GM12801 (cell line): ENCODE measurements around the gene GTF3C1.

ENCODE experiments used
- TF ChIP-seq, protein P1 (sequence below): IDR thresholded peaks from one replicate; pipeline ENCODE4 v1.5.1; 2011; ENCODE audit warnings: control low read depth; ENCODE audit not compliant: insufficient read length; ENCODE audit errors: extremely low read depth

The GTF3C1 gene

DNA sequence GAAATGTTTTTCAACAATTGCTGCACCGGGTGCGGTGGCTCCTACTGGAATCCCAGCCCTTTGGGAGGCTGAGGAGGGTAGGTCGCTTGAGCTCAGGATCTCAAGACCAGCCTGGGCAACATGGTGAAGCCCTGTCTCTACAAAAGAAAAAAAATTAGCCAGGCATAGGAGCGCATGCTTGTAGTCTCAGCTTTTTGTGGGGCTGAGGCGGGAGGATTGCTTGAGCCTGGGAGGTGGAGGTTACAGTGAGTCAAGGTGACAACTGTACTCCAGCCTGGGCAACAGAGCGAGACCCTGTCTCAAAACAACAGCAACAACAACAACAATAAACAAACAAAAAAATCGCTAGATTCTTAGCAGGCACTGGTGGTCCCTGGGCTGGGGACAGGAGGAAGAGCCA lies 119.2 kb downstream of the GTF3C1 start:
- TF ChIP-seq, protein P1, sequence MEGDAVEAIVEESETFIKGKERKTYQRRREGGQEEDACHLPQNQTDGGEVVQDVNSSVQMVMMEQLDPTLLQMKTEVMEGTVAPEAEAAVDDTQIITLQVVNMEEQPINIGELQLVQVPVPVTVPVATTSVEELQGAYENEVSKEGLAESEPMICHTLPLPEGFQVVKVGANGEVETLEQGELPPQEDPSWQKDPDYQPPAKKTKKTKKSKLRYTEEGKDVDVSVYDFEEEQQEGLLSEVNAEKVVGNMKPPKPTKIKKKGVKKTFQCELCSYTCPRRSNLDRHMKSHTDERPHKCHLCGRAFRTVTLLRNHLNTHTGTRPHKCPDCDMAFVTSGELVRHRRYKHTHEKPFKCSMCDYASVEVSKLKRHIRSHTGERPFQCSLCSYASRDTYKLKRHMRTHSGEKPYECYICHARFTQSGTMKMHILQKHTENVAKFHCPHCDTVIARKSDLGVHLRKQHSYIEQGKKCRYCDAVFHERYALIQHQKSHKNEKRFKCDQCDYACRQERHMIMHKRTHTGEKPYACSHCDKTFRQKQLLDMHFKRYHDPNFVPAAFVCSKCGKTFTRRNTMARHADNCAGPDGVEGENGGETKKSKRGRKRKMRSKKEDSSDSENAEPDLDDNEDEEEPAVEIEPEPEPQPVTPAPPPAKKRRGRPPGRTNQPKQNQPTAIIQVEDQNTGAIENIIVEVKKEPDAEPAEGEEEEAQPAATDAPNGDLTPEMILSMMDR = no peak

DNA sequence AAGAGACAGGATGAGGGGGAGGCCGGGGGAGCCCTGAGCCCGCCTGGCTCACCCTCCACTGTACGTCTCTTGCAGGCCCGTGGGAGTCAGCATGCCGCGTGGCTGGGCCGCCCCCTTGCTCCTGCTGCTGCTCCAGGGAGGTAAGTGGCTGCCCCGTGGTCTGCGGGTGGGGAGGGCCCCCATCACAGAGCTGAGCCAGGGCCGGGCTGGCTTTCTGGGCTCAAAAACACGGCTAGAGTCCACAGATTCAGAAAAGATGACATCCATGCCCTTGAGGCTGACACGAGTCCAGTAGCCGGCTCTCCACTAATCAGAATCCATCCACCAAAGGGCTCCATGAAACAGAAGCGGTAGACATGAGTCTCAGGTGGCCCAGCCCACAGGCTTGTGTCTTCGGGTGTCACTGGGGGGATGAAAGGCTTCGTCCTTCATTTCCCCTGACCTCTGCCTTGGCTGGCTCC lies 119.7 kb downstream of the GTF3C1 start:
- TF ChIP-seq, protein P1 = no peak

DNA sequence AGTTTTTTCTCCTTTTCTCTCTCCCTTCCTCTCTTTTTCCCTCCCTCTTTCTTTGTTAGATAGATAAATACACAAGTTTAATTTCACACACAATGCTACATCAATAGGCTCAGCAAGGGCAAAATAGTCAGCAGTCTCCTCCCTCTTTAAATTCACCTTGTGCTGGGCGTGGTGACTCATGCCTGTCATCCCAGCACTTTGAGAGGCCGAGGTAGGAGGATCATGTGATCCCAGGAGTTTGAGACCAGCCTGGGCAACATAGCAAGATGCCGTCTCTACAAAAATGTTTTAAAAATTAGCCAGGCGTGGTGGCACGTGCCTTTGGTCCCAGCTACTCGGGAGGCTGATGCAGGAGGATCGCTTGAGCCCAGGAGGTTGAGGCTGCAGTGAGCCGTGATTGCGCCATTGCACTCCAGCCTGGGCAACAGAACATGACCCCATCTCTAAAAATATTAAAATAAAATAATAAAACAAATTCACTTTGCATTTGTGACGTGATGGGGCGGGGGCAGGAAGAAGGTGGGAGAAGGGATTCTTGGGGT lies 120.3 kb downstream of the GTF3C1 start:
- TF ChIP-seq, protein P1 = no peak

DNA sequence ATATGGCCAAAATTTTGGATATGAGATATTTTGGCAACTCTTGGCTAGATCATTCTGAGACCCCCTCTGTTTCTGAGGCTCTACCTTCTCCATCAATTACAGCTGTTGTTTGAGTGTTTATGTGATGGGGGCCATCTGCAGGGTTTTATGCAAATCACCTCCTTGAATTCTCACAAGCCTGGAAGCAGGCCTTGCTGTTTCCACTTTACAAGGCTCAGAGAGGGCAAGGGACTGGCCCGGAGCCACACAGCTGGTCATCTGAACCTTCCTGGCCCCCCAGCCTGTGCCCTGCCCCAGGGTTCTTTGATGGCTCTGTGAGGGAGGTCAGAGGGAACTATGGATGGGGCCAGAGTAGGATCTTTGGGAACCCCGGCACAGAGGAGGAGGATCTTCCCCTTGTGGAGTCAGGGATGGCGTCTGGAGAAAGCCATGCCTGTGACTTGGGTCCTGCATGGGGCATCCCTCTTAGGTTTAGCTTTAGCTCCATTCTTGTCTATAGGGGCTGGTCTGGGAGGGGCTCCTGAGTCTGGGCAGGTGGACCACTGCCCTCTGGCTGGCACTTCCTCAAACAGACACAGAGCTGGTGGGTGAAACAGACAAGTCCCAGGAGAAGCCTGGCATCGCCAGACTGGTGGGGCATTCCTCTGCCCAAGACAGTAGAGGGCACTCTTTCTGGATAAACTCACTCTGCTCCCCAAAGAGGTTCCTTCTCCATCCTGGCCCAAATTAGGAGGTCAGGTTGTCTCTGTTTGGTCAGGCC lies 121.5 kb downstream of the GTF3C1 start:
- TF ChIP-seq, protein P1 = no peak

DNA sequence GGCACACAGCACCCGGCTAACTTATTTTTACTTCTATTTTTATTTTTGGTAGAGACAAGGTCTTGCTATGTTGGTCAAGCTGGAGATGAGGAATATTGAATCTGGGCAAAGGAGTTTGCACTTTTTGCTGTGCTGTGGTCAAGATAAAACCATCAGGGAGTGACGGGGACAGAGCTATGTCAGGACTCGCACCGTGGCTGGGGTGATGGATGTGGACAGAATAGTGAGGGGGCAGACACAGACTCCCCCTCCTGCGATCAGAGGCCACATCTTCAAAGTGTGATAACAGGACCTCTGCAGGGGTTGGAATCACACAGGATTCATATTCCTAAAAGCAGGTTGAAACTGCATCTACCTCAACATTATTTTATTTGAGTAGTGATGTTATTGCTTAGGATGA lies 122.2 kb downstream of the GTF3C1 start:
- TF ChIP-seq, protein P1 = no peak

DNA sequence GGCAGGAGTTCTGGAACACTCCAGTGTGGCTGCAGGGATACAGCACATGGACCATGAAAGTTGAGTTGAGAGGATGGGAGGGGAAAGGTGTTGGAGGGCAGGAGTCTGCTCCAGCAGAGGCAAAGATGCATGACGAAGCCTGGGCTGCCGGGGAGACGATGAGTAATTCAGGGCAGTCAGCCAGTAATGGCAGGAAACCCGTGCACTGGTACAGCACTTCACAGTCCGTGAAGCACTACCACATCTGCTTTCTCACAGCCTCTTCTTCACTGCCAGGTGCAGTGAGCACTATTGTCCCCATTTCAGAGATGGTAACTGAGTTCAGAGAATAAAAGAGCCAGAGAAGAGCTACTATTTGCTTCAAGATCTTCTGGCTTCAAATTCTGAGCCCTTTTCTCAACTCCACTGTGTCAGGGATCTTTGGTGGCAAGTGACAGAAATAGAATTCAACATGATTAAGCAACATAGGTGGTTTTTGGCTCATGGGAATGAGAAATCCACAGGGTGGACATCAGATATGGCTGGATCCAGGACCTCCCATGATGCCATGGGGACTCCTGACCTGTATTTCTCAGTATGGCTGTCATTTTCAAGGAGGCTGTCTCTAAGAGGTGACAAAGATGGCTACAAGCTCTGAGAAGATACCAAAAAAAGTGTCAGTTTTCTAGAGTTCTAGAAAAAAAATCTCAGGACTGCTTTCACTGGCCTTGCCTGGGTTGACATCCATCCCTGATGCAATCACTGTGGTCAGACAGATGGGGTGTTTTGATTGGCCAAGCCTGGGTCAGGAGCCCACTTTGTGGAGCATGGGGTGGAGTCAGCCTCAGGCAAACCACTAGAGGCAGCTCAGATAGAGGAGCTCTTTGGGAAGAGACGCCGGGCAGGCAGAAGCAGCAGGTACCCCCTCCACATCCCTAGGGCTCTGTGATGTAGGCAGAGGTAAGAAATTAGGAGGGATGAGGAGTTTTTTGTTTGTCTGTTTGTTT lies 123.0 kb downstream of the GTF3C1 start:
- TF ChIP-seq, protein P1 = no peak

DNA sequence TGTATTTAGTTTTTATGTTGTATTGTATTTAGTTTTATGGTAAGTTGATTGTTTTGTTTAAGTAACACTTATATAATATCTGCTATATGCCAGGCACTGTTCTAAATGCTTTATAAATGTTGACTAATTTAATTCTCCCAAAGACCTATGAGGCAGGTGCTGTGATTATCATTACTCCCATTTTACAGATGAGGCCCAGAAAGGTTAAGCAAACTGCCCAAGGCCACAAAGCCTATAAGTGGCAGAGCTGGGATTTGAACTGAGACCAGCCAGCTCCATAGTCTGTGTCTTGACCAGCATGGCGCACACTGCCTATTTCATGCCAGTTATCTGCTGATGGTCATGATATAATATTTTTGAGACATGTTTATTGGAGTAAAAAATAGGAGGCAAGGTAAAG lies 123.8 kb downstream of the GTF3C1 start:
- TF ChIP-seq, protein P1 = no peak
